ENCODE data around the gene CD160.
A peak's percentile ranks its signal among the peaks of the same experiment; 100 is the strongest.

CD160 gene

DNA sequence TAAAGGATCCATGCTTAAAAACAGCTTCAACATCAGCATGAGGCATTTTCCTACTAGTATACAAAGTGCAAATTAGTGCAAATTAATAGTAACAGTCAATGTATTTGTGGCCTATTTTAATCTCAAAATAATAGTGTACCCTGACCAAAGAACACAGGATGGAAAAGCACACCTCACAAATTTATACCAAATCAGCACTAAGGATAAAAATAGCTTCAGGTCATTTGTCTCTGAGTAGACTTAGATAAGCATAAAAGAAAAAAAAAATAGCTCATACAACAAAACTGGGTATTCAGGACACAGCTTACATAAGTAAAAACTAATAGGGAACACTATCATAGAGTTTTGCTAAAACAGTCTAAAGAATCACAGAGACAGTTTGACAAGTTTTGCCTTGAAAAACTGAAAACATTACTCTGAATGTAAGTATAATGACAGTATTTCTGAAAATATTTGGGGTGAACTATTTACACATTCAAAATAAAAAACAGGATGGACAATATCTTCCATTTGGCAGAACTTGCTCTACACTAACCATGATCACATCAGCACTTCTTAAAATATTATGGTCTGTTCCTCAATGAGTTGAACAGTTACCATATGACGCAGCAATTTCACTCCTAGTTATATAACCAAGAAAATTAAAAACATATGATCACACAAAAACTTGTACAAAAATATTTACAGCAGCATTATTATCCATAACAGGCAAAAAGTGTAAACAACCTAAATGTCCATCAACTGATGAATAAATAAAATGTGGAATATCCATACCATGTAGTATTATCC is 58.3 kb downstream of the CD160 start:
- H3K4me1 ChIP-seq (ENCODE audit: control insufficient read depth, insufficient read depth, low read length), result peaks cover 3% of the 10 kb centered on the region
- H3K9me3 ChIP-seq (ENCODE audit: control insufficient read depth in 2 of 2, low read length in 2 of 2), result no peaks in the 10 kb centered on the region
- no peak overlapping the region for H3K4me3 ChIP-seq (ENCODE audit: low read length in 2 of 2)
- no peaks in the 10 kb centered on the region for H3K36me3 ChIP-seq (ENCODE audit: control insufficient read depth in 2 of 2, insufficient read depth in 2 of 2, low read length in 2 of 2)
- no peaks in the 10 kb centered on the region for H3K27me3 ChIP-seq (ENCODE audit: control insufficient read depth in 1 of 2, insufficient read depth in 2 of 2, low read length in 2 of 2)
- H3K9ac ChIP-seq (ENCODE audit: low read length in 2 of 2), result no peak overlapping the region
- no peak overlapping the region for H3K27ac ChIP-seq (ENCODE audit: low read length)

DNA sequence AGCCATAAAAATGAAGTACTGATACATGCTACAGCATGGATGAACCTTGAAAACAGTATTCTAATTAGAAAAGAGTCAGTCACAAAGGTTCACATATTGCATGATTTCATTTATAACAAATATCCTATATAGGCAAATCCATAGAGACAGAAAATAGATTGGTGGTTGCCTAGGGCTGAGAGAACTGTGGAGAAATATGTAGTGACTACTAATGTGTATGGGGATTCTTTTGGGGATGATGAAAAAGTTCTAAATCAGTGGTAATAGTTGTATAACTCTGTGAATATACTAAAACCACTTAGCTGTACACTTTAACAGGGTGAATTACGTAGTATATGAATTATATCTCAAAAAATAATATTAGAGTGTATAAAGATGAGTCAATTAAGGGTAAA is 58.8 kb downstream of the CD160 start:
- H3K4me1 ChIP-seq (ENCODE audit: control insufficient read depth, insufficient read depth, low read length), result peaks cover 3% of the 10 kb centered on the region
- H3K9ac ChIP-seq (ENCODE audit: low read length in 2 of 2), result no peak overlapping the region
- H3K9me3 ChIP-seq (ENCODE audit: control insufficient read depth in 2 of 2, low read length in 2 of 2), result no peaks in the 10 kb centered on the region
- no peak overlapping the region for H3K4me3 ChIP-seq (ENCODE audit: low read length in 2 of 2)
- no peak overlapping the region for H3K27ac ChIP-seq (ENCODE audit: low read length)
- no peaks in the 10 kb centered on the region for H3K27me3 ChIP-seq (ENCODE audit: control insufficient read depth in 1 of 2, insufficient read depth in 2 of 2, low read length in 2 of 2)
- no peaks in the 10 kb centered on the region for H3K36me3 ChIP-seq (ENCODE audit: control insufficient read depth in 2 of 2, insufficient read depth in 2 of 2, low read length in 2 of 2)

- Histone ChIP-seq H3K4me3 (ENCODE audit: low read length in 2 of 2) (peak overlapping the region; percentile 5 to 64), H3K4me1 (ENCODE audit: control insufficient read depth, insufficient read depth, low read length) (peaks cover 3% of the 10 kb centered on the region), H3K9me3 (ENCODE audit: control insufficient read depth in 2 of 2, low read length in 2 of 2) (no peaks in the 10 kb centered on the region), H3K27ac (ENCODE audit: low read length) (peak overlapping the region; percentile 47), H3K9ac (ENCODE audit: low read length in 2 of 2) (no peak overlapping the region), H3K27me3 (ENCODE audit: control insufficient read depth in 1 of 2, insufficient read depth in 2 of 2, low read length in 2 of 2) (no peaks in the 10 kb centered on the region), H3K36me3 (ENCODE audit: control insufficient read depth in 2 of 2, insufficient read depth in 2 of 2, low read length in 2 of 2) (no peaks in the 10 kb centered on the region)
Observed at GRCh38 chr1:145782272-145783099, 63.2 kb downstream of the CD160 start.

DNA sequence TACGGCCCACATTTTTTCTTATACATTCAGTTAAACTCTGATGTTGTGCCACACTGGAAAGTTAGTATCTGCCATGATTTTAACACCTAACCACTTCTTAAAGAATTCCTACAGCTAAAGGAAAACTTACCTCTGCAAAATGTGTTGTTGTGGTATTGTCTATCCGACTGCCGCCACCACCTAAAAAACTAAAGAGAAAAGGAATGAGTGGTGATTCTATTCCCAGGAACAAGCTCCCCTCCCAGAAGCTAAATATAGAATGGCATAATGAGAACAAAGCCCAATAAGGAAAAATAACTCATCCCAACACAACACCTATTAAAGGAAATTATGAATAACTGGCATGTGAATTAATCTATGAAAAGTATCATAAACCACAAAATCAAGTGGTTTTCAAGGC is 65.1 kb downstream of the CD160 start:
- Histone ChIP-seq H3K27ac (ENCODE audit: low read length) (peak overlapping the region; percentile 56), H3K9ac (ENCODE audit: low read length in 2 of 2) (peak overlapping the region; percentile 37 to 56), H3K9me3 (ENCODE audit: control insufficient read depth in 2 of 2, low read length in 2 of 2) (no peaks in the 10 kb centered on the region), H3K27me3 (ENCODE audit: control insufficient read depth in 1 of 2, insufficient read depth in 2 of 2, low read length in 2 of 2) (no peaks in the 10 kb centered on the region), H3K36me3 (ENCODE audit: control insufficient read depth in 2 of 2, insufficient read depth in 2 of 2, low read length in 2 of 2) (peaks cover 0 to 6% of the 10 kb centered on the region in 2 donors), H3K4me1 (ENCODE audit: control insufficient read depth, insufficient read depth, low read length) (peaks cover 3% of the 10 kb centered on the region), H3K4me3 (ENCODE audit: low read length in 2 of 2) (peak overlapping the region; percentile 27 to 64)

DNA sequence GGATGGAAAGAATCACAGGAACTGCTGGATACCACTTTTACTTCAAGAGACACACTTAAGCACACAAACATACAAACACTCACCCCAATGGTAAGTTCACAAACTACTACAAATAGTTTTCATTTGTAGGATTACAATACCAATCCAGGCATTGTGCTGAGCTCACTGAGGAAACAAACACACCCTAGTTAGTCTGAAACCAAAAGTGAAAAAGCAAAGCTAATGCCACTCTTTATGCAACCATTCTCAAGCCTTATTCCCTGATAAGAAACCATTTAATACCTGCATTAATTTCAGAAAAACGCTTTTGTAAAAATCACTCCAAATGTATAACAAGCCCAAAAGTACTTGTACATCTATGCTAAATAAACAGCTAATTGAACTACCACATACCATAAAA is 66.2 kb downstream of the CD160 start:
- H3K9ac ChIP-seq (ENCODE audit: low read length in 2 of 2), result no peak overlapping the region
- no peaks in the 10 kb centered on the region for H3K9me3 ChIP-seq (ENCODE audit: control insufficient read depth in 2 of 2, low read length in 2 of 2)
- H3K27me3 ChIP-seq (ENCODE audit: control insufficient read depth in 1 of 2, insufficient read depth in 2 of 2, low read length in 2 of 2), result no peaks in the 10 kb centered on the region
- H3K27ac ChIP-seq (ENCODE audit: low read length), result peak overlapping the region; percentile 12
- H3K4me1 ChIP-seq (ENCODE audit: control insufficient read depth, insufficient read depth, low read length), result peaks cover 3% of the 10 kb centered on the region
- no peak overlapping the region for H3K4me3 ChIP-seq (ENCODE audit: low read length in 2 of 2)
- H3K36me3 ChIP-seq (ENCODE audit: control insufficient read depth in 2 of 2, insufficient read depth in 2 of 2, low read length in 2 of 2), result peaks cover 0 to 6% of the 10 kb centered on the region in 2 donors

- H3K9ac ChIP-seq (ENCODE audit: low read length in 2 of 2), result no peak overlapping the region
- H3K4me1 ChIP-seq (ENCODE audit: control insufficient read depth, insufficient read depth, low read length), result peaks cover 3% of the 10 kb centered on the region
- H3K36me3 ChIP-seq (ENCODE audit: control insufficient read depth in 2 of 2, insufficient read depth in 2 of 2, low read length in 2 of 2), result peaks cover 0 to 6% of the 10 kb centered on the region in 2 donors
- H3K4me3 ChIP-seq (ENCODE audit: low read length in 2 of 2), result no peak overlapping the region
- H3K9me3 ChIP-seq (ENCODE audit: control insufficient read depth in 2 of 2, low read length in 2 of 2), result no peaks in the 10 kb centered on the region
- H3K27me3 ChIP-seq (ENCODE audit: control insufficient read depth in 1 of 2, insufficient read depth in 2 of 2, low read length in 2 of 2), result no peaks in the 10 kb centered on the region
- H3K27ac ChIP-seq (ENCODE audit: low read length), result no peak overlapping the region
Observed at GRCh38 chr1:145786271-145786670, 67.0 kb downstream of the CD160 start.

DNA sequence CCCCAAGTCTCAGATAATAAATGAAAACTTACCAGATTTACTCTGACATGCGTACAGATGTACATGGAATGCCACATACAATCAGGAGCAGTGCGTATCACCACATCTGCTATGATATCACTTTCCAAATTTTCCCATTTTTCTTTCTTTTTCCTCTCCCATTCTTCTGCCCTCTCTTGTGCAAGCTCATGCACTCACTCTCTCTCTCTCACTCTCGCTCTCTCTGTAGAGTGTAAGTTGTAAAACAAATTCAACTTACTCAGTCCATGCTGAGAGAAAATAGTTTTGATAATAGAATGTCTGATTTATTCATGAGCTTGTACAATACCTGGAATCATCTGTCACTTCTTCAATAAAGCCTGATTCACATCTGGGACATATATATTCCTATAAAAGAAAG is 69.3 kb downstream of the CD160 start:
- peaks cover 2 to 6% of the 10 kb centered on the region in 2 donors for H3K36me3 ChIP-seq (ENCODE audit: control insufficient read depth in 2 of 2, insufficient read depth in 2 of 2, low read length in 2 of 2)
- no peaks in the 10 kb centered on the region for H3K4me1 ChIP-seq (ENCODE audit: control insufficient read depth, insufficient read depth, low read length)
- no peak overlapping the region for H3K4me3 ChIP-seq (ENCODE audit: low read length in 2 of 2)
- H3K9ac ChIP-seq (ENCODE audit: low read length in 2 of 2), result no peak overlapping the region
- H3K9me3 ChIP-seq (ENCODE audit: control insufficient read depth in 2 of 2, low read length in 2 of 2), result no peaks in the 10 kb centered on the region
- no peaks in the 10 kb centered on the region for H3K27me3 ChIP-seq (ENCODE audit: control insufficient read depth in 1 of 2, insufficient read depth in 2 of 2, low read length in 2 of 2)
- no peak overlapping the region for H3K27ac ChIP-seq (ENCODE audit: low read length)
